H1 (cell line): ENCODE results near the gene NCL. TPM values are rescaled to one million over a fixed set of nuclear protein-coding genes. Genes with fewer than 3 reads are reported as not detected.

Source experiments
- BACH1 ChIP-seq: IDR thresholded peaks from 2 replicates; pipeline ENCODE4 v1.6.1; 2012; ENCODE audit warnings: low read length, improper control_type of control experiment
- BRCA1 ChIP-seq: IDR thresholded peaks from 2 replicates; pipeline ENCODE4 v1.6.1; 2012; ENCODE audit warnings: low read depth, low read length, improper control_type of control experiment
- CBX8 ChIP-seq: fragments of 300-800, 300-1000 bp; sonication (generic); IDR thresholded peaks from 2 replicates; pipeline ENCODE4 v1.7.1; 2016; ENCODE audit warnings: low read depth, low read length, borderline replicate concordance
- CEBPB ChIP-seq: IDR thresholded peaks from 2 replicates; pipeline ENCODE4 v1.6.1; 2012; ENCODE audit warnings: low read depth, low read length
- CTBP2 ChIP-seq: IDR thresholded peaks from 2 replicates; pipeline ENCODE4 v1.7.0; 2011; ENCODE audit warnings: borderline replicate concordance, mild to moderate bottlenecking, moderate library complexity, mixed read lengths, low read length; ENCODE audit not compliant: insufficient read depth, insufficient read length
- CTCF ChIP-seq, 3 experiments: IDR thresholded peaks; 1 replicate in 2 of 3; 2 replicates in 1 of 3; pipeline versions ENCODE4 v1.5.1 to v1.6.1; 2011; ENCODE audit warnings: low read length in 3 of 3, mild to moderate bottlenecking in 3 of 3, inconsistent platforms in 2 of 3, low read depth in 1 of 3, moderate library complexity in 1 of 3; ENCODE audit not compliant: insufficient read depth in 1 of 3; ENCODE audit errors: control extremely low read depth in 1 of 3
- E2F6 ChIP-seq: IDR thresholded peaks from 2 replicates; pipeline ENCODE4 v1.6.1; 2012; ENCODE audit warnings: inconsistent platforms
- EZH2 ChIP-seq: fragments of 200-600 bp; sonication (generic); IDR thresholded peaks from 2 replicates; pipeline ENCODE4 v1.7.1; 2012; ENCODE audit warnings: low read depth, mild to moderate bottlenecking, moderate library complexity, low read length, inconsistent platforms; ENCODE audit not compliant: severe bottlenecking
- GABPA ChIP-seq: IDR thresholded peaks from 2 replicates; pipeline ENCODE4 v1.6.1; 2011; ENCODE audit warnings: mild to moderate bottlenecking, low read length, moderate library complexity, borderline replicate concordance; ENCODE audit not compliant: insufficient read depth
- GTF2F1 ChIP-seq: IDR thresholded peaks from 2 replicates; pipeline ENCODE4 v1.6.1; 2012; ENCODE audit warnings: low read depth, low read length, improper control_type of control experiment, borderline replicate concordance
- JUND ChIP-seq: IDR thresholded peaks from 2 replicates; pipeline ENCODE4 v1.6.1; 2011; ENCODE audit warnings: mild to moderate bottlenecking, improper control_type of control experiment, low read length
- KDM1A ChIP-seq: fragments of 200-600, 300-600 bp; sonication (generic); IDR thresholded peaks from 2 replicates; pipeline ENCODE4 v1.7.1; 2016; ENCODE audit warnings: mild to moderate bottlenecking, low read length, borderline replicate concordance
- MAFK ChIP-seq: IDR thresholded peaks from 2 replicates; pipeline ENCODE4 v1.6.1; 2012; ENCODE audit warnings: low read depth, mild to moderate bottlenecking, improper control_type of control experiment, low read length
- POU5F1 ChIP-seq: IDR thresholded peaks from 2 replicates; pipeline ENCODE4 v1.6.1; 2011; ENCODE audit warnings: low read depth, mild to moderate bottlenecking, low read length, moderate library complexity
- SP1 ChIP-seq: IDR thresholded peaks from 2 replicates; pipeline ENCODE4 v1.6.1; 2011; ENCODE audit warnings: low read depth, low read length
- SP2 ChIP-seq: IDR thresholded peaks from 2 replicates; pipeline ENCODE4 v1.6.1; 2012; ENCODE audit warnings: mild to moderate bottlenecking, low read length, inconsistent platforms
- SUZ12 ChIP-seq: fragments of 200-600 bp; sonication (generic); IDR thresholded peaks from 2 replicates; pipeline ENCODE4 v1.6.1; 2012; ENCODE audit warnings: mild to moderate bottlenecking, inconsistent platforms, low read length, moderate library complexity, mixed read lengths
- TAF1 ChIP-seq: IDR thresholded peaks from 2 replicates; pipeline ENCODE4 v1.6.1; 2011; ENCODE audit warnings: mild to moderate bottlenecking, low read depth, low read length
- TAF7 ChIP-seq: optimal IDR thresholded peaks from 2 replicates; pipeline ENCODE3; 2011; ENCODE audit warnings: low read depth, mild to moderate bottlenecking, inconsistent platforms, low read length, moderate library complexity, borderline replicate concordance
- TBP ChIP-seq: IDR thresholded peaks from 2 replicates; pipeline ENCODE4 v1.6.1; 2011; ENCODE audit warnings: low read depth, low read length, improper control_type of control experiment
- TEAD4 ChIP-seq: IDR thresholded peaks from 2 replicates; pipeline ENCODE4 v1.6.1; 2012; ENCODE audit warnings: low read depth, low read length, inconsistent platforms, mixed read lengths
- YY1 ChIP-seq: IDR thresholded peaks from 2 replicates; pipeline ENCODE4 v1.6.1; 2011; ENCODE audit warnings: low read depth, mild to moderate bottlenecking, low read length
- ZNF274 ChIP-seq: IDR thresholded peaks from 2 replicates; pipeline ENCODE4 v1.7.0; 2012; ENCODE audit warnings: low read length, borderline replicate concordance; ENCODE audit errors: extremely low read depth
- polyA plus RNA-seq, 7 experiments: library from polyadenylated mRNA; depleted of rRNA in 3 of 7; stranded (reverse) in 5 of 7; unstranded in 2 of 7; fragments of >200 nt in 5 of 7; fragments of 200-250 nt in 2 of 7; gene quantifications; 1 replicate in 5 of 7; 2 replicates in 1 of 7; 4 replicates in 1 of 7; pipeline versions ENCODE4 v1.2.1 to v1.2.3, GENCODE V29; 2011 to 2013; ENCODE audit warnings: missing spikeins in 2 of 7, mixed read lengths in 2 of 7
- total RNA-seq: library from RNA; stranded (reverse); fragmentation: NEBNext Ultra II Directional; extraction: Animal tissue kit (Norgen Biotek cat#: 25700); gene quantifications from 2 replicates; pipeline ENCODE4 v1.2.1, GENCODE V29; 2021

NCL gene
- total and polyA plus RNA-seq, 2 of the 8 experiments (the other 6 are each of a cell fraction or from before 2014, with no cell fraction given) = 61.2 to 1,478 TPM

- TF ChIP-seq SUZ12 (no peak), SP1 (no peak), BRCA1 (no peak), POU5F1 (no peak), TAF1 (no peak), KDM1A (no peak), CEBPB (no peak), ZNF274 (no peak), CBX8 (no peak), EZH2 (no peak), YY1 (no peak), E2F6 (no peak; the same call in 1 of the 2 replicates), CTBP2 (no peak), TBP (no peak), CTCF (IDR thresholded peaks at IDR 0.05; ENCODE audit: control extremely low read depth in 1 of 3, insufficient read depth in 1 of 3, low read depth in 1 of 3, low read length in 3 of 3) (no peak), TAF7 (no peak), GTF2F1 (no peak), BACH1 (no peak), TEAD4 (no peak), MAFK (no peak), GABPA (no peak), SP2 (no peak), JUND (no peak)
Observed at GRCh38 chr2:231452799-231453508, 11.3 kb downstream of the NCL start (continued).
